ENCODE measurements around the gene HMX1.

Gene HMX1

GRCh38 chr4:8854931-8855330 is 16.7 kb downstream of the HMX1 start:
- no peak for DNase-seq

GRCh38 chr4:8854016-8854415 is 17.6 kb downstream of the HMX1 start:
- DNase-seq: no peak

GRCh38 chr4:8853249-8853648 is 18.4 kb downstream of the HMX1 start:
- DNase-seq: no peak

- DNase-seq: no peak
These were observed 19.4 kb downstream of the HMX1 start for GRCh38 chr4:8852118-8852704.

GRCh38 chr4:8851321-8852117 is 20.1 kb downstream of the HMX1 start:
- DNase-seq: no peak

GRCh38 chr4:8850830-8851188 is 20.8 kb downstream of the HMX1 start:
- DNase-seq: no peak

GRCh38 chr4:8850074-8850829 is 21.4 kb downstream of the HMX1 start:
- DNase-seq: no peak

- DNase-seq: no peak
These were observed 22.2 kb downstream of the HMX1 start for GRCh38 chr4:8849266-8850073.

- no peak for DNase-seq
These were observed 23.0 kb downstream of the HMX1 start for GRCh38 chr4:8848507-8849265.

- no peak for DNase-seq
These were observed 23.9 kb downstream of the HMX1 start for GRCh38 chr4:8847764-8848163.

GRCh38 chr4:8847331-8847730 is 24.3 kb downstream of the HMX1 start:
- DNase-seq: no peak

- DNase-seq: no peak
These were observed 24.8 kb downstream of the HMX1 start for GRCh38 chr4:8846826-8847225.

GRCh38 chr4:8846046-8846720 is 25.5 kb downstream of the HMX1 start:
- no peak for DNase-seq

- DNase-seq: no peak
These were observed 26.5 kb downstream of the HMX1 start for GRCh38 chr4:8844976-8845690.

- no peak for DNase-seq
These were observed 28.0 kb downstream of the HMX1 start for GRCh38 chr4:8843597-8843996.

GRCh38 chr4:8842614-8843013 is 29.0 kb downstream of the HMX1 start:
- DNase-seq: no peak

GRCh38 chr4:8841678-8842268 is 29.9 kb downstream of the HMX1 start:
- DNase-seq: no peak

- DNase-seq: no peak
These were observed 30.7 kb downstream of the HMX1 start for GRCh38 chr4:8840816-8841455.

- DNase-seq: no peak
These were observed 31.4 kb downstream of the HMX1 start for GRCh38 chr4:8840006-8840793.
